Measurements from ENCODE around the gene CELSR1.

DNA sequence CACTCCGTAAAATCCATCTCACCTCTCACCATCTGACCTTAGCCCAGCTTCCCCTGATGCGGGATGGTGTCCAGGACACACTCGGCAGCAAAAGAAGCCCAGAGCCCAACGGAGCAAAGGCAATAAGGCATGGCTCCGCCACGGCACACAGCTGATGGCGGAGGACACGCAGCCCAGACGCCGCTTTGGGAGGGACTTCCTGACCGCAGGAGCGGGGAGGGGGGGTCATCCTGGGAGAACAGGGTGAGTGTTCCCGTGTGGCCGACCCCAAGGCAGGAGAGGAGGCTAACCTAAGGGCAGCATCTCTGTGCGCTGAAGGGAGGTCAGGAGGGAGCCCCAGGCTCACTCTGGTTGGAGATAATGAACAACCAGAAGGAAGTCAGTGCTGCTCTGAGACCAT is 130.6 kb downstream of the CELSR1 start:
- TF ChIP-seq, protein P1, sequence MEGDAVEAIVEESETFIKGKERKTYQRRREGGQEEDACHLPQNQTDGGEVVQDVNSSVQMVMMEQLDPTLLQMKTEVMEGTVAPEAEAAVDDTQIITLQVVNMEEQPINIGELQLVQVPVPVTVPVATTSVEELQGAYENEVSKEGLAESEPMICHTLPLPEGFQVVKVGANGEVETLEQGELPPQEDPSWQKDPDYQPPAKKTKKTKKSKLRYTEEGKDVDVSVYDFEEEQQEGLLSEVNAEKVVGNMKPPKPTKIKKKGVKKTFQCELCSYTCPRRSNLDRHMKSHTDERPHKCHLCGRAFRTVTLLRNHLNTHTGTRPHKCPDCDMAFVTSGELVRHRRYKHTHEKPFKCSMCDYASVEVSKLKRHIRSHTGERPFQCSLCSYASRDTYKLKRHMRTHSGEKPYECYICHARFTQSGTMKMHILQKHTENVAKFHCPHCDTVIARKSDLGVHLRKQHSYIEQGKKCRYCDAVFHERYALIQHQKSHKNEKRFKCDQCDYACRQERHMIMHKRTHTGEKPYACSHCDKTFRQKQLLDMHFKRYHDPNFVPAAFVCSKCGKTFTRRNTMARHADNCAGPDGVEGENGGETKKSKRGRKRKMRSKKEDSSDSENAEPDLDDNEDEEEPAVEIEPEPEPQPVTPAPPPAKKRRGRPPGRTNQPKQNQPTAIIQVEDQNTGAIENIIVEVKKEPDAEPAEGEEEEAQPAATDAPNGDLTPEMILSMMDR (IDR thresholded peaks at IDR 0.05; ENCODE audit: insufficient read depth, low read depth, low read length): no peak
- TF ChIP-seq EZH2 (IDR thresholded peaks at IDR 0.05; ENCODE audit: insufficient read depth, low read length): no peak
